ENCODE data around the gene TDRD7. TPM values are rescaled to one million over a fixed set of nuclear protein-coding genes. Genes with fewer than 3 reads are reported as not detected.

TDRD7 gene
- polyA plus RNA-seq, 1 of the 3 experiments (the other 2 are of a cell fraction) = 4.9 TPM

- no peaks in the 10 kb centered on the region for H3K27me3 ChIP-seq (ENCODE audit: insufficient read depth)
- H3K9me2 ChIP-seq = no peaks in the 10 kb centered on the region
- H4K20me1 ChIP-seq (ENCODE audit: insufficient read depth) = no peaks in the 10 kb centered on the region
- no peaks in the 10 kb centered on the region for H3F3A ChIP-seq (replicated peaks; ENCODE audit: insufficient read depth)
- WGBS (ENCODE audit: low lambda C conversion rate) = 61% methylated on average over 7 of the region's 7 CpGs
- H3K27ac ChIP-seq (ENCODE audit: low read depth in 2 of 2, low read length in 1 of 2) = no peak overlapping the region
- ChIA-PET CTCF (interaction anchor here (3.9 to 13.1 kb wide), 3 partner anchors 8 to 539 kb away, joined by 25 to 134 read pairs (median 112); partner anchors contain the start of genes TDRD7 and ZNF782), POLR2A (no interaction called here)
- no peaks in the 10 kb centered on the region for H3K79me2 ChIP-seq (ENCODE audit: insufficient read depth)
- peaks cover 3 to 4% of the 10 kb centered on the region in 2 experiments; a peak in 1 of 4 replicates for H3K4me1 ChIP-seq (ENCODE audit: control insufficient read depth in 1 of 2, insufficient read depth in 2 of 2, low read depth in 1 of 2, low read length in 1 of 2)
- H3K36me3 ChIP-seq (replicated peaks in 1 of 2; ENCODE audit: control insufficient read depth in 1 of 2, insufficient read depth in 2 of 2, low read length in 1 of 2) = no peaks in the 10 kb centered on the region
- no peak overlapping the region for H3K9ac ChIP-seq
- H3K4me2 ChIP-seq = no peak overlapping the region
- no peak overlapping the region for H3K4me3 ChIP-seq (ENCODE audit: low read depth in 2 of 2, low read length in 1 of 2)
- no peak for TF ChIP-seq IRF3 (IDR thresholded peaks at IDR 0.05; ENCODE audit: low read depth, low read length)
- TF ChIP-seq PBX3 (IDR thresholded peaks at IDR 0.05) = no peak
- no peak for TF ChIP-seq CHD2 (IDR thresholded peaks at IDR 0.05; ENCODE audit: low read length, partially characterized antibody)
- no peak for TF ChIP-seq NFIC (IDR thresholded peaks at IDR 0.05; ENCODE audit: borderline replicate concordance)
- TF ChIP-seq, protein P1, sequence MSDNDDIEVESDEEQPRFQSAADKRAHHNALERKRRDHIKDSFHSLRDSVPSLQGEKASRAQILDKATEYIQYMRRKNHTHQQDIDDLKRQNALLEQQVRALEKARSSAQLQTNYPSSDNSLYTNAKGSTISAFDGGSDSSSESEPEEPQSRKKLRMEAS (IDR thresholded peaks at IDR 0.05; ENCODE audit: low read depth) = no peak
- TF ChIP-seq RCOR1 (IDR thresholded peaks at IDR 0.05; ENCODE audit: low read length) = no peak
- TF ChIP-seq SIN3A (IDR thresholded peaks at IDR 0.05; ENCODE audit: borderline replicate concordance, low read depth, low read length) = no peak
- TF ChIP-seq TCF12 (IDR thresholded peaks at IDR 0.05) = no peak
- TF ChIP-seq GATA2 (CRISPR knock-in tag; IDR thresholded peaks at IDR 0.05) = no peak
- no peak for TF ChIP-seq USF1 (IDR thresholded peaks at IDR 0.05; ENCODE audit: borderline replicate concordance, low read depth)
- DNase-seq = no peak
- no peaks in the 10 kb centered on the region for H3K9me3 ChIP-seq
- no peak overlapping the region for H2AFZ ChIP-seq (ENCODE audit: low read depth)
Measured at GRCh38 chr9:97396256-97396655, 15.6 kb upstream of the TDRD7 start.

DNA sequence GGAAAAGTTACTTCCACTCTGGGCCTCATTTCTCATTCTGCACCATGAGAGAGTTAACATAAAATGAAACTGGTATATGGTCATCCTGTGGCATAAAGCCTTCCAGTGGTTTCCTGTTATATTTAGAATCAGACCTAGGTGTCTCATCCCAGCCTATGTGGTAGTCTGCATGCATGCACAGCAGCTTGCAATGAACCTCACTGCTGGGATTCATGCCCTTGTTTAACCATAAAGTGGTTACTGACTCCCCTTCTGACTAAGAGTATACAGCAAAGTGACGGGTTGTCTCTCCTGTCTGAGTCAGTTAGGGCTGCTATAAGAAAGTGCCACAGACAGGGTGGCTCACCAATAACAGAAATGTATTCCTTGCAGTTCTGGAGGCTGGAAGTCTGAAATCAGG lies 14.7 kb upstream of the TDRD7 start:
- no peaks in the 10 kb centered on the region for H3F3A ChIP-seq (replicated peaks; ENCODE audit: insufficient read depth)
- H3K9me3 ChIP-seq = no peaks in the 10 kb centered on the region
- H3K9me2 ChIP-seq = no peaks in the 10 kb centered on the region
- no peak overlapping the region for H3K4me2 ChIP-seq
- H3K36me3 ChIP-seq (replicated peaks in 1 of 2; ENCODE audit: control insufficient read depth in 1 of 2, insufficient read depth in 2 of 2, low read length in 1 of 2) = no peaks in the 10 kb centered on the region
- no peak overlapping the region for H3K27ac ChIP-seq (ENCODE audit: low read depth in 2 of 2, low read length in 1 of 2)
- H2AFZ ChIP-seq (ENCODE audit: low read depth) = no peak overlapping the region
- H4K20me1 ChIP-seq (ENCODE audit: insufficient read depth) = no peaks in the 10 kb centered on the region
- no peak for TF ChIP-seq GATA2 (CRISPR knock-in tag; IDR thresholded peaks at IDR 0.05)
- no peak for TF ChIP-seq USF1 (IDR thresholded peaks at IDR 0.05; ENCODE audit: borderline replicate concordance, low read depth)
- no peak for TF ChIP-seq NRF1 (IDR thresholded peaks at IDR 0.05; ENCODE audit: low read depth, low read length)
- WGBS (ENCODE audit: low lambda C conversion rate) = 69% methylated on average over 1 of the region's 1 CpG
- no peak overlapping the region for H3K9ac ChIP-seq
- no peak overlapping the region for H3K4me3 ChIP-seq (ENCODE audit: low read depth in 2 of 2, low read length in 1 of 2)
- no peaks in the 10 kb centered on the region for H3K79me2 ChIP-seq (ENCODE audit: insufficient read depth)
- DNase-seq = no peak
- CTCF ChIA-PET = interaction anchor here (1.4 to 13.1 kb wide), 6 partner anchors 9 to 540 kb away, joined by 3 to 134 read pairs (median 16); partner anchors contain the start of genes TDRD7 and ZNF782
- POLR2A ChIA-PET = no interaction called here
- H3K4me1 ChIP-seq (ENCODE audit: control insufficient read depth in 1 of 2, insufficient read depth in 2 of 2, low read depth in 1 of 2, low read length in 1 of 2) = peaks cover 3 to 4% of the 10 kb centered on the region in 2 experiments; a peak in 1 of 4 replicates
- H3K27me3 ChIP-seq (ENCODE audit: insufficient read depth) = no peaks in the 10 kb centered on the region

All from SK-N-SH (cell line).